ACC112 (cell line): Measurements from ENCODE around the gene INPP4B.

ENCODE experiments used
- H2AFZ ChIP-seq: fragments of 200-600 bp; sonication (generic); one replicate; pipeline ENCODE4 v1.6.0; 2017; ENCODE audit warnings: antibody characterized with exemption, low read length; ENCODE audit not compliant: unreplicated experiment
- H3K27ac ChIP-seq: fragments of 200-600 bp; sonication (generic); 2 replicates; pipeline ENCODE4 v1.5.1; 2014; ENCODE audit warnings: low read depth, mild to moderate bottlenecking, antibody characterized with exemption, low read length, moderate library complexity
- H3K27me3 ChIP-seq: fragments of 200-600 bp; sonication (generic); 2 replicates; pipeline ENCODE4 v1.6.1; 2014; ENCODE audit warnings: mild to moderate bottlenecking, antibody characterized with exemption, low read length, moderate library complexity, mixed read lengths; ENCODE audit not compliant: insufficient read depth
- H3K36me3 ChIP-seq: fragments of 200-600 bp; sonication (generic); 2 replicates; pipeline ENCODE4 v1.6.1; 2016; ENCODE audit warnings: mild to moderate bottlenecking, antibody characterized with exemption, low read length, moderate library complexity, mixed read lengths; ENCODE audit not compliant: insufficient read depth
- H3K4me1 ChIP-seq: fragments of 200-600 bp; sonication (generic); one replicate; pipeline ENCODE4 v1.6.1; 2016; ENCODE audit warnings: low read length, mixed read lengths; ENCODE audit not compliant: insufficient read depth, unreplicated experiment, control insufficient read depth
- H3K4me3 ChIP-seq: fragments of 200-600 bp; sonication (generic); 2 replicates; pipeline ENCODE4 v1.5.1; 2014; ENCODE audit warnings: mild to moderate bottlenecking, low read depth, low read length
- H3K79me2 ChIP-seq: fragments of 200-600 bp; sonication (generic); one replicate; pipeline ENCODE4 v1.6.0; 2016; ENCODE audit warnings: low read length; ENCODE audit not compliant: control insufficient read depth, unreplicated experiment, insufficient read depth

INPP4B gene

DNA sequence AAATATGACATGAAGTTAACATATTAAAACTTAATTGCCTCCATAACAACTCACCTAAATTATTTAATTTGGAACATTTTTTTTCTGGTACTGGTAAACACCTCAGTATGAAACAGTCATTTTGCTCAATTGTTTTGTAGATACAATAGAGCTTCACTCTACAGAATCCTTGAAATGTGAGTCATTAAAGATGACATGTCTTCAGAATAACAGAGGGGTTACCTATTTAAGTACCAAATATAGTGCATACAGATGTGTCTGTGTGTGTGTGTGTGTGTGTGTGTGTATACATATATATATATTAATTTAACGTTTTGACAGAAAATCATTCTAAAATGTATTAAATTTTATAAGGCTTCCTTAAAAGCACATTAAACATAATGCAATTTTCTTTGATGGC is 297.6 kb downstream of the INPP4B start:
- no peaks in the 10 kb centered on the region for H3K36me3 ChIP-seq
- H3K27ac ChIP-seq = 0 out of 2 replicates have a peak overlapping the region, but pooled peaks have one; percentile 21
- no peak overlapping the region for H3K4me3 ChIP-seq
- H2AFZ ChIP-seq = no peak overlapping the region
- H3K27me3 ChIP-seq = no peaks in the 10 kb centered on the region
- no peaks in the 10 kb centered on the region for H3K79me2 ChIP-seq
- peaks cover 26% of the 10 kb centered on the region for H3K4me1 ChIP-seq

DNA sequence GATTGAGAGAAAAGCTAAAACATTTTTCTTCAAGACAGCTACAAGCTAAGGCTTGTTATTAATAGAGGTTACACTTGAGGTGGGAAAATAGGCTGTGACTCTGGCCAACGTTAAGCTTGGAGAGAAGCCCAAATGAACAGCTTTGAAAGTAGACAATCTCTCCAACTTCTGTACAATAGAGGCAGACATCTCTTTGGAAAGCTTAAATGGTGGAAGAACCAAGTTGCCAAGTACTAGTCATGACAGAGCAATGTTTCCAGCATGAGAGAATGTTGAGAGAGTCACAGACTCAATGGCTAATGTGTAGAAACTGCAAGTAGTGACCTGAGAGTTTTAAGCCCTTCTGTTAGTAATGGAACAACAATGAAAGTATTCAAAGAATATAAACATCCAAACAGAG is 298.1 kb downstream of the INPP4B start:
- Histone ChIP-seq H2AFZ (no peak overlapping the region), H3K27ac (0 out of 2 replicates have a peak overlapping the region, but pooled peaks have one; percentile 21), H3K4me3 (no peak overlapping the region), H3K4me1 (peaks cover 26% of the 10 kb centered on the region), H3K79me2 (no peaks in the 10 kb centered on the region), H3K27me3 (no peaks in the 10 kb centered on the region), H3K36me3 (no peaks in the 10 kb centered on the region)

DNA sequence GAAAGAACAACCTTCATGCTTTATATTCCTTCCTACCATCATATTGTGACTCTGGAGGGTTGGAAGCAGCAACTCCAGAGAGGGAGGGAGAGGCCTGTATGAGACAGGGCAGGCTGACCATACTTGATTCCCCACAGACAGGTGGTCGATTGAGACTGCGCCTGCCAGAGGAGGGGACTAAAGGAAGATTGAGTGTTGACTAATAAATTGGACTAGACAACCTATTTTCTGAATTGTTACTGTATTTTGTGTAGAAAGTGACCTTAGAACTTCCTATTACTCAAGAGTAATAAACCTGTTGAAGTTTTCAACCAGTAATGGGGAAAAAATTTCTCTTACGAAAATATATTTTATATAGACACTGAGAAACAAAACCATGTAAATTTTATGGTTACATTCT is 301.5 kb downstream of the INPP4B start:
- Histone ChIP-seq H3K79me2 (no peaks in the 10 kb centered on the region), H3K4me3 (no peak overlapping the region), H3K4me1 (peaks cover 13% of the 10 kb centered on the region), H3K36me3 (no peaks in the 10 kb centered on the region), H3K27ac (no peak overlapping the region), H3K27me3 (no peaks in the 10 kb centered on the region), H2AFZ (no peak overlapping the region)

DNA sequence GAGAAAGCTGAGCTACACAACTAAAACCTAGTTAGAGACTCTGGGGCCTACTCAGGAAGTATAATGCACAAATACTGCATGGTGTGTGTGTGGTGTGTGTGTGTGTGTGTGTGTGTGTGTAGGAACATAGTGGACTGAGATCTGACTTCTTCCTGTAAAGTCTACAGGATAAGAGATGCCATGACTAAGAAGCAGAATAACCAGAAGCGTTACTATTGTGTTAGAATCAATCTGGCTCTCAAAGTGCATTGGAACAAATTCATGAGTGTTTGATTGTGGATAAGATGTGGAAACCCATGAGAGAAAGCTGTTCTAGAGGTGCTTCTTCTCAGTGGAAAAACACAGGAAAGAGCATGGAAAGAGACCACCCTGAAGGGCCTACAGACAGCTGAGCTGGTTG is 302.1 kb downstream of the INPP4B start:
- no peaks in the 10 kb centered on the region for H3K36me3 ChIP-seq

DNA sequence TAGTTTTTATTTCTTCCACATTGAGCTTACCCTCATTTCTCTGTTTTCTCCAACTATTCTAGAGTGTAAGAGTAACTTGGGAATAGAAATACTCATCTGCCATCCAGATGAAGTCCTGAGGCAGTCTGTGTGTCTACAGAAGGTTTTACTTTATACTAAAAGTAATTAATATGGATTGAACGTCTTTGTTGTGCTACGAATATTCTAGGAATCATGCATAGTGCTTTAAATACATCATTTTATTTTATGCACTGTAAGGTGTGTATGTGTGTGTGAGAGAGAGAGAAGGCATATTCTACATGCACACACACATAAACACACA is 305.7 kb downstream of the INPP4B start:
- Histone ChIP-seq H3K27ac (no peak overlapping the region), H2AFZ (no peak overlapping the region), H3K36me3 (no peaks in the 10 kb centered on the region), H3K4me1 (no peaks in the 10 kb centered on the region), H3K4me3 (no peak overlapping the region), H3K27me3 (no peaks in the 10 kb centered on the region), H3K79me2 (no peaks in the 10 kb centered on the region)

More for the DNA sequence above, 302.1 kb downstream of the INPP4B start:
- H3K79me2 ChIP-seq = no peaks in the 10 kb centered on the region
- H3K27me3 ChIP-seq = no peaks in the 10 kb centered on the region
- H3K4me1 ChIP-seq = peaks cover 8% of the 10 kb centered on the region
- no peak overlapping the region for H2AFZ ChIP-seq
- no peak overlapping the region for H3K4me3 ChIP-seq
- no peak overlapping the region for H3K27ac ChIP-seq

DNA sequence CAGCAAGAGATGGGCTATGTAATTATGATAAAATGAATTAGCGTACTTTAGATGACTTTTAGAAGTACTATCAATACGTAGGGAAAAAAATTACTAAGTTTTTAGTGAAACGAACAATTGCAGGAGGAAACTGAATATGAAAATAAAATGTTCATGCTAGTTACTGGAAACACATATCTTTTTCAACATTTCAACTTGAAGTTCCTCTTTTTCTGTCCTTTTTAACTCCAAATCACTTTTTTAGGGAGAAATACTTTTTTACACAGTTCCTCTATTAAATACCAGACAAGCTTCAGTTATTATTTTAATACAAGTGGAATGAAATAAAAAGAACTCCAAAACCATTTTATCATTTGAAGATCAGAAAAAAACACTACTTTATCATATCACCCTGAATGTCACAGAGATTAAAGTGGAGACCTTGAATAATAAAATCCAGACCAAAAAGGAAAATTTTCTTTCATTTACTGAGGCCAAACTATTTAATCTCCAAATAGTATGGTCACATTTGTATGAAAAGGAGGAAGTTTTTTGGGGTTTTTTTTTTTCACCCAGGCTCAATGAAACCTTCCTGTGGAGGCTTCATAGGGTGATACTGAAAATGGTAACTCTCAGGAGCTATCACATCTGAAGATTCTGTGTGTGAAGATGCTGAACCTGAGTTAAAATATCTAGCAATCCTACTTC is 306.2 kb downstream of the INPP4B start:
- peaks cover 4% of the 10 kb centered on the region for H3K4me1 ChIP-seq

DNA sequence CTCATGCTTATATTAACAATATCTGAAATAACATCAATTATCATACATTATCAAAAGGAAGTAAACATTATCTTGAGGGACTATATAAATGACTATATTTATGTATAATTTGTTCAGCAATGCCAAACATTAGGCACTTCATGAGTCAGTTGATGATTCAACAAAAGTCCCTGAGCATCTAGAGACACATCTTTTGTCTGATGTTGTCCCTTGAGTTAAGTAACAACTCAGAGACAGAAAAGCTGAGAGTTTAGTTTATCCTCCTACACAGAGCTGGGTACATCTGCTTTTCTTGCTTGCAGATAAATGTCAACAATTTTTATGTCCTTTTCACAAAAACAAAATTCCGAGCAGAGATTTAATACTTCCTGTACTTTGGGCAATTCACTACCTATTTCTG is 311.1 kb downstream of the INPP4B start:
- Histone ChIP-seq H3K27ac (no peak overlapping the region), H3K4me1 (peaks cover 4% of the 10 kb centered on the region)

More for the DNA sequence above, 306.2 kb downstream of the INPP4B start:
- H3K4me3 ChIP-seq = no peak overlapping the region
- no peaks in the 10 kb centered on the region for H3K27me3 ChIP-seq
- no peaks in the 10 kb centered on the region for H3K36me3 ChIP-seq
- H3K79me2 ChIP-seq = no peaks in the 10 kb centered on the region
- no peak overlapping the region for H2AFZ ChIP-seq
- no peak overlapping the region for H3K27ac ChIP-seq

DNA sequence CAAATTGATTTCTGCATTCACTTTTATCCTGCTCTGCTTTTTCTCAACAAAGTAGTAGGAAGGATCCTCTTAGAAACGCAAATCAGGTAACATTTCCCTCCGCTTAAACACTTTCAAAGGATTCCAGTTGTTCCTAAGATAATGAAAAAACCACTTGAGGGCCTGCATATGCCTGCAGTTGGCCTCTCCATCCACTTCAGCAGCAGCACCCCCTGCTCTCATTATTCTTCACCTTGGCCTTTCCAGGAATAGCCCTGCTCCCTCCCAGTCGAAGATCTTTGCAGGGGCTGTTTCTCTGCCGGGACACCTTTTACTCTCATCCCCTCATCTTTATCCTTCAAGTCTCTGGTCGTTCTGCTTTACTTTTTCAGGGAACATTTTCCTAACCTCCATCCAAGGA is 314.0 kb downstream of the INPP4B start:
- H3K27me3 ChIP-seq = no peaks in the 10 kb centered on the region
- H3K79me2 ChIP-seq = no peaks in the 10 kb centered on the region
- no peak overlapping the region for H2AFZ ChIP-seq
- H3K36me3 ChIP-seq = no peaks in the 10 kb centered on the region
- no peak overlapping the region for H3K4me3 ChIP-seq
- H3K4me1 ChIP-seq = peaks cover 4% of the 10 kb centered on the region
- H3K27ac ChIP-seq = no peak overlapping the region

More for the DNA sequence above, 311.1 kb downstream of the INPP4B start:
- no peaks in the 10 kb centered on the region for H3K36me3 ChIP-seq
- no peak overlapping the region for H3K4me3 ChIP-seq
- H2AFZ ChIP-seq = no peak overlapping the region
- H3K27me3 ChIP-seq = no peaks in the 10 kb centered on the region
- no peaks in the 10 kb centered on the region for H3K79me2 ChIP-seq

DNA sequence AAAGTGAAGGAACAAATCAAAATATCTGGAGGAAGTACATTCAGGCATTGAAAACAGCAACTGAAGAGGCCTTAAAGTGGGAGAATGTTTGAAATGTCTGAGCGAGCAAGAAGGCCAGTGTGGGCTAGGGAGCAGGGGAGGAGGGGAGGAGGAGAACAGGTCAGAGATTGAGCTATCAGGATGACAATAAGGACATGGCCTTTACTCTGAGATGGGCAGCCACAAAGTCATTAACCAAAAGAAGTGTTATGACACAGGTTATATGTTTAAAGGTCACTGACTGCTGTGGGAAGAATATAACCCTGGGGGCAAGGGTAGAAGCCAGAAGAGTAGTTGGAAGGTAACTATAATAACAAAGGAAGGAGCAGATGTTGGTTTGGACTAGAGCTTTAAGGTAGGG is 315.4 kb downstream of the INPP4B start:
- Histone ChIP-seq H3K36me3 (no peaks in the 10 kb centered on the region), H3K79me2 (no peaks in the 10 kb centered on the region), H2AFZ (no peak overlapping the region), H3K4me3 (no peak overlapping the region), H3K4me1 (peaks cover 4% of the 10 kb centered on the region), H3K27ac (no peak overlapping the region), H3K27me3 (no peaks in the 10 kb centered on the region)

DNA sequence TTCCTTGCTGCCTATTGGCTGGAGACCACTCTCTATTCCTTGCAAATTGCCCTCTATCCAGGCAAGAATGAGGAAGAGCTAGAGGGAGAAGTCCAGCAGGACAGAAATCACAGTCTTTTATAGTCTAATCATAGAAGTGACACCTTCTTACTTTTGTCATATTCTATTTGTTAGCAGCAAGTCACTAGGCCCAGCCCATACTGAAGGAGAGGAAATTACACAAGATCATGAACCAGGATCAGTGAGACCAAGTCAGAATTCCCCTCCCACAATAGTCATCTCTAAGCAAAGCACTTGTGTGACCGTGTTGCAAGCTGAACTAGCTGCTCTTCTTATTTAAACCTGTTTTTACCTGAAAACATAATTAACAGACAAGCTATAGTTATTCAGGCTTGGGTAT is 317.7 kb downstream of the INPP4B start:
- no peaks in the 10 kb centered on the region for H3K27me3 ChIP-seq
- H3K79me2 ChIP-seq = no peaks in the 10 kb centered on the region
- H2AFZ ChIP-seq = no peak overlapping the region
- H3K4me1 ChIP-seq = no peaks in the 10 kb centered on the region
- no peaks in the 10 kb centered on the region for H3K36me3 ChIP-seq
- H3K27ac ChIP-seq = no peak overlapping the region
- H3K4me3 ChIP-seq = no peak overlapping the region

DNA sequence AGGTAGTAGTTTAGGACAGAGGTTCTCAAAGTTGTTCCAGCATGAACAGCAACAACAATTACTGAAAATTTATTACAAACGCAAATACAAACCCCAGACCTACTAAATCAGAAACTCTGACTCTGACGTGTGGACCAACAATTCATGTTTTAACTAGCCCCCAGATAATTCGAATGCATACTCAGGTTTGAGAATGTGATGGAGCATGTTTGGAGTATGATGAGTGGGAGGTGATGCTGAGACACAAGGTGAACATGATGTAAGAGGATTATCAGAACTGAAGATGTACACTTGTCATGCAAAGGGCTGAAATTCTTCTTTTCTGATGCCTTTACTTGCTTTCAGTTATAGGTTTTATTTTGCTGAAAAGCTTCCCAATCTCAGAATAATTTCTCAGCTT is 323.0 kb downstream of the INPP4B start:
- H3K27ac ChIP-seq = no peak overlapping the region
- H3K4me1 ChIP-seq = no peaks in the 10 kb centered on the region
- no peaks in the 10 kb centered on the region for H3K36me3 ChIP-seq
- H3K27me3 ChIP-seq = no peaks in the 10 kb centered on the region
- H3K4me3 ChIP-seq = no peak overlapping the region
- H3K79me2 ChIP-seq = no peaks in the 10 kb centered on the region
- no peak overlapping the region for H2AFZ ChIP-seq
